ENCODE data around the gene STON1.
"Not testable (repeated sequence)": the region's sequence is repeated elsewhere in the genome, so short reads cannot be mapped to it uniquely, and the experiment has no call there.

Gene STON1

GRCh38 chr2:48620604-48621003, 90.7 kb downstream of the STON1 start:
- DNase-seq (ENCODE audit: low read depth): no peak

GRCh38 chr2:48622691-48623090, 92.7 kb downstream of the STON1 start:
- DNase-seq (ENCODE audit: low read depth): not testable (repeated sequence)

GRCh38 chr2:48624696-48625095, 94.7 kb downstream of the STON1 start:
- no peak for DNase-seq (ENCODE audit: low read depth)

GRCh38 chr2:48626047-48626446, 96.1 kb downstream of the STON1 start:
- DNase-seq (ENCODE audit: low read depth): no peak

GRCh38 chr2:48633143-48633542, 103.2 kb downstream of the STON1 start:
- no peak for DNase-seq (ENCODE audit: low read depth)

GRCh38 chr2:48635786-48636185, 105.8 kb downstream of the STON1 start:
- no peak for DNase-seq (ENCODE audit: low read depth)

GRCh38 chr2:48638261-48638660, 108.3 kb downstream of the STON1 start:
- no peak for DNase-seq (ENCODE audit: low read depth)
